Ureter (tissue), 1 donor: ENCODE results near the gene ELAC1. TPM values are rescaled to one million over a fixed set of nuclear protein-coding genes. Genes with fewer than 3 reads are reported as not detected.
A peak's percentile ranks its signal among the peaks of the same experiment; 100 is the strongest.

ENCODE experiments used
- DNase-seq: peaks from one replicate; pipeline ENCODE4 v3.0.0-alpha.2; 2020; ENCODE audit warnings: low spot score
- total RNA-seq: library from RNA; stranded (reverse); gene quantifications from one replicate; pipeline ENCODE4 v1.2.4, GENCODE V29; 2023
- donor health status: DM: yes; HTN: yes; CAD: no.

The ELAC1 gene
- total RNA-seq, 1 donor from 2014 or later: 9.6 TPM

GRCh38 chr18:51020536-51020935 is 52.7 kb downstream of the ELAC1 start:
- no peak for DNase-seq

GRCh38 chr18:51021226-51021965 is 53.6 kb downstream of the ELAC1 start:
- DNase-seq: no peak

GRCh38 chr18:51025512-51025911 is 57.7 kb downstream of the ELAC1 start:
- no peak for DNase-seq

GRCh38 chr18:51028201-51028805 is 60.5 kb downstream of the ELAC1 start:
- DNase-seq: no peak

- DNase-seq: no peak
These were observed 61.5 kb downstream of the ELAC1 start for GRCh38 chr18:51029378-51029693.

- DNase-seq: peak; percentile 99
These were observed 62.1 kb downstream of the ELAC1 start, which contains the start of gene SMAD4 for GRCh38 chr18:51029694-51030536. SMAD4 (plus strand) TSS chr18:51030213; CDS start chr18:51047047, 16,834 bp downstream.

- peak; percentile 82 for DNase-seq
These were observed 62.9 kb downstream of the ELAC1 start for GRCh38 chr18:51030537-51031258.

GRCh38 chr18:51032193-51032592 is 64.4 kb downstream of the ELAC1 start:
- no peak for DNase-seq

GRCh38 chr18:51037230-51037629 is 69.4 kb downstream of the ELAC1 start:
- DNase-seq: no peak

Other genes with a start within 250 kb of the ELAC1 start
- 1.9 TPM for gene MRO, start 148.0 kb upstream of the ELAC1 start, total RNA-seq
- 44.5 TPM for gene ME2, start 88.9 kb upstream of the ELAC1 start, total RNA-seq
- 118 TPM for gene SMAD4, start 62.2 kb downstream of the ELAC1 start, total RNA-seq
- gene MEX3C, start 229.6 kb downstream of the ELAC1 start, total RNA-seq: 38.7 TPM